K562 (cell line): Measurements from ENCODE around the gene RBM17. TPM values are rescaled to one million over a fixed set of nuclear protein-coding genes. Genes with fewer than 3 reads are reported as not detected.

Source experiments
- ARID2 ChIP-seq: fragments of 450-650 bp; IDR thresholded peaks from 2 replicates; pipeline ENCODE4 v1.6.1; 2017; ENCODE audit warnings: antibody characterized with exemption, mild to moderate bottlenecking
- ETV5 ChIP-seq: sonication (generic); formaldehyde crosslinking; IDR thresholded peaks from 2 replicates; pipeline ENCODE4 v1.4.0; 2020; ENCODE audit warnings: low read depth, mild to moderate bottlenecking, missing genetic modification reagents
- MAFK ChIP-seq: IDR thresholded peaks from 2 replicates; pipeline ENCODE4 v1.6.1; 2011; ENCODE audit warnings: low read length, improper control_type of control experiment
- MBD1 ChIP-seq: fragments of 250-450 bp; sonication (Bioruptor Pico); IDR thresholded peaks from 2 replicates; pipeline ENCODE4 v1.8.0; 2022; ENCODE audit warnings: inconsistent platforms
- MEF2D ChIP-seq: conservative IDR thresholded peaks from 2 replicates; pipeline ENCODE4 v1.6.1; 2016; ENCODE audit warnings: low read depth, missing genetic modification characterization, missing compliant biosample characterization
- NCOA1 ChIP-seq: fragments of 450-650 bp; IDR thresholded peaks from 2 replicates; pipeline ENCODE4 v1.6.1; 2016; ENCODE audit warnings: low read depth
- RBFOX2 ChIP-seq: fragments of 200-400 bp; formaldehyde crosslinking; IDR thresholded peaks from 2 replicates; pipeline ENCODE4 v1.6.1; 2017; ENCODE audit warnings: low read depth, mild to moderate bottlenecking, low read length, moderate library complexity
- RREB1 ChIP-seq: fragments of 250-450 bp; sonication (Bioruptor Pico); IDR thresholded peaks from 2 replicates; pipeline ENCODE4 v1.4.0; 2020
- SFPQ ChIP-seq: fragments of 200-400 bp; formaldehyde crosslinking; IDR thresholded peaks from 2 replicates; pipeline ENCODE4 v1.6.1; 2017; ENCODE audit warnings: mild to moderate bottlenecking, low read depth, low read length, moderate library complexity
- SIN3A ChIP-seq, 2 experiments: fragments of 150-350 bp in 1 of 2; IDR thresholded peaks; 2 replicates each; pipeline ENCODE4 v1.6.1; 2011 to 2016; ENCODE audit warnings: borderline replicate concordance in 2 of 2, low read depth in 2 of 2, low read length in 2 of 2, mild to moderate bottlenecking in 2 of 2, moderate library complexity in 2 of 2; ENCODE audit not compliant: control insufficient read depth in 1 of 2
- SMAD2 ChIP-seq: fragments of 150-350 bp; IDR thresholded peaks from 2 replicates; pipeline ENCODE4 v1.6.1; 2014; ENCODE audit warnings: low read depth, mild to moderate bottlenecking, low read length
- SMARCA5 ChIP-seq: fragments of 450-650 bp; IDR thresholded peaks from 2 replicates; pipeline ENCODE4 v1.6.1; 2016
- TBL1XR1 ChIP-seq, 2 experiments: IDR thresholded peaks; 2 replicates each; pipeline ENCODE4 v1.6.1; 2012; ENCODE audit warnings: improper control_type of control experiment in 2 of 2, low read length in 2 of 2, mild to moderate bottlenecking in 1 of 2
- TEAD4 ChIP-seq, 2 experiments: sonication (generic) in 1 of 2; formaldehyde crosslinking in 1 of 2; IDR thresholded peaks; 2 replicates each; pipeline versions ENCODE4 v1.6.1 to v1.8.0; 2012 to 2022; ENCODE audit warnings: borderline replicate concordance in 1 of 2, inconsistent platforms in 1 of 2, low read length in 1 of 2, mild to moderate bottlenecking in 1 of 2, missing genetic modification reagents in 1 of 2
- ZBTB9 ChIP-seq: fragments of 450-650 bp; formaldehyde crosslinking; IDR thresholded peaks from 2 replicates; pipeline ENCODE4 v1.4.0; 2020; ENCODE audit warnings: mild to moderate bottlenecking, moderate library complexity
- ZNF146 ChIP-seq: IDR thresholded peaks from one replicate; pipeline ENCODE4 v1.6.1; 2018; ENCODE audit warnings: missing compliant biosample characterization; ENCODE audit not compliant: unreplicated experiment
- ZNF263 ChIP-seq: sonication (generic); formaldehyde crosslinking; IDR thresholded peaks from 2 replicates; pipeline ENCODE4 v1.8.0; 2022; ENCODE audit warnings: mild to moderate bottlenecking, missing genetic modification reagents, borderline replicate concordance
- polyA plus RNA-seq, 8 experiments: library from polyadenylated mRNA; depleted of rRNA in 4 of 8; stranded (reverse) in 5 of 8; unstranded in 3 of 8; fragments of >200 nt; fragmentation: Nextera tagmentation in 2 of 8; fragmentation: Illumina TruSeq in 1 of 8; extraction: Ambion mirVana in 2 of 8; extraction: Trizol in 1 of 8; gene quantifications; 2 replicates each; pipeline versions ENCODE4 v1.2.1 to v1.2.3, GENCODE V29; 2011 to 2014; ENCODE audit warnings: inconsistent platforms in 1 of 8, missing spikeins in 1 of 8
- total RNA-seq, 7 experiments: library from RNA; depleted of rRNA in 6 of 7; stranded (reverse); fragments of >200 nt in 6 of 7; fragmentation: Illumina TruSeq in 2 of 7; extraction: Trizol in 2 of 7; gene quantifications; 2 replicates each; pipeline versions ENCODE4 v1.2.1 to v1.2.3, GENCODE V29; 2011 to 2021; ENCODE audit warnings: low replicate concordance in 1 of 7

Gene RBM17
- total and polyA plus RNA-seq, 9 of the 15 experiments (the other 6 are each of a cell fraction or from before 2014, with no cell fraction given), result 23.6 to 217 (median 124) TPM

DNA sequence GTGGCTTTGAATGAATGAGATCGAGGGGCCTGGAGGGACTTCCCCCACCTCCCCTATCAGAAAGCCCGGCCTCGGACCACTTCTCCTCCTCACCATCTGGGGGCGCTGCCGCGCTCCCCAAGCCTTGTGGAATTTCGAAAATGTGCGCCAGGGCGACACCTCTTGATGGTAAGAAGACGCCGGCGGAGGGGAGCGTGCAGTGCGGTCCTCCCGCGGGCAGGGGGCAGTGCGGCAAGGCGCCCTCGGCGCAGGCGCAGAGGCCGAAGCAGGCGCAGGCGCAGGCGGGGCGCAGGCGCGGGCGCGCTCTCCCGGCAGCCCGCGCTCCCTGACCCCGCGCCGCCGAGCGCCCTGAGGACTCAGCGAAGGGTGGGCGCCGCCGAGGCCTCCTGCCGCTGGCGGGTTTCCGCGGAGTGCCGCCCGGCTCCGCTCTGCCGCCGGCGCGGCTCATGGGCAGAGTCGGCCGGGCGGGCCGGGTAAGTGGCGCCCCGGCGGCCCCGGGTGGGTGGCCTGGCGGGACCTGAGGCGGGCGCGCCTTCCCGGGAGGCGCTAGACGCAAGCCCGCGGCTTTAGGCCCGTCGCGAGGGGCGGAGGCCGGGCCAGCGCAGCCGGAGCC, at the start of gene RBM17 (continued):
- TF ChIP-seq TBL1XR1 (IDR thresholded peaks at IDR 0.05; ENCODE audit: low read length in 2 of 2) (peak; percentile 22 to 37; a peak in 1 of 4 replicates), SIN3A (IDR thresholded peaks at IDR 0.05; ENCODE audit: borderline replicate concordance in 2 of 2, control insufficient read depth in 1 of 2, low read depth in 2 of 2, low read length in 2 of 2) (peak; percentile 8 to 77; a peak in 2 of 4 replicates), RREB1 (no peak), RBFOX2 (peak; percentile 77), SMARCA5 (peak; percentile 48; the same call in 1 of the 2 replicates), TEAD4 (IDR thresholded peaks at IDR 0.05; ENCODE audit: low read length) (peak; percentile 90), TEAD4 (CRISPR knock-in tag; IDR thresholded peaks at IDR 0.05; ENCODE audit: borderline replicate concordance) (peak; percentile 96), ZNF146 (CRISPR knock-in tag) (no peak), MAFK (no peak), MBD1 (no peak), ARID2 (peak; percentile 76), SMAD2 (no peak), NCOA1 (no peak), ETV5 (CRISPR knock-in tag) (no peak; the same call in 1 of the 2 replicates), ZNF263 (CRISPR knock-in tag) (no peak), ZBTB9 (no peak), SFPQ (no peak), MEF2D (tag) (no peak)
